H9 (cell line): ENCODE results near the gene ATP5MG. TPM values are rescaled to one million over a fixed set of nuclear protein-coding genes. Genes with fewer than 3 reads are reported as not detected.

Experiments used
- DNase-seq: peaks from one replicate; pipeline ENCODE4 v3.0.0-alpha.2; 2017
- H2AFZ ChIP-seq: one replicate; pipeline ENCODE4 v1.6.1; 2013; ENCODE audit warnings: mild to moderate bottlenecking, low read length, control low read depth, moderate library complexity
- H2AK5ac ChIP-seq: 2 replicates; pipeline ENCODE4 v1.6.1; 2013; ENCODE audit warnings: low read length, control low read depth, mixed read lengths; ENCODE audit not compliant: insufficient read length
- H2BK120ac ChIP-seq: one replicate; pipeline ENCODE4 v1.6.1; 2013; ENCODE audit warnings: low read depth, mild to moderate bottlenecking, low read length, control low read depth, inconsistent platforms; ENCODE audit not compliant: poor library complexity, severe bottlenecking
- H2BK12ac ChIP-seq: 2 replicates; pipeline ENCODE4 v1.6.1; 2013; ENCODE audit warnings: low read length, control low read depth, mixed read lengths, low read depth; ENCODE audit not compliant: insufficient read length
- H2BK15ac ChIP-seq: 2 replicates; pipeline ENCODE4 v1.6.1; 2013; ENCODE audit warnings: low read depth, low read length, control low read depth
- H2BK20ac ChIP-seq: one replicate; pipeline ENCODE4 v1.6.1; 2013; ENCODE audit warnings: low read depth, mild to moderate bottlenecking, low read length, control low read depth, inconsistent platforms; ENCODE audit not compliant: poor library complexity, severe bottlenecking
- H2BK5ac ChIP-seq: 2 replicates; pipeline ENCODE4 v1.6.1; 2013; ENCODE audit warnings: low read length, control low read depth, mixed read lengths; ENCODE audit not compliant: insufficient read length
- H3K14ac ChIP-seq: 2 replicates; pipeline ENCODE4 v1.6.1; 2013; ENCODE audit warnings: low read length, control low read depth; ENCODE audit not compliant: insufficient read depth
- H3K18ac ChIP-seq: 2 replicates; pipeline ENCODE4 v1.6.1; 2013; ENCODE audit warnings: low read depth, mild to moderate bottlenecking, mixed read lengths, low read length, control low read depth; ENCODE audit not compliant: insufficient read length
- H3K23ac ChIP-seq: 2 replicates; pipeline ENCODE4 v1.6.1; 2013; ENCODE audit warnings: low read length, control low read depth, mixed read lengths, low read depth; ENCODE audit not compliant: insufficient read length
- H3K23me2 ChIP-seq: 2 replicates; pipeline ENCODE4 v1.6.1; 2013; ENCODE audit warnings: low read depth, mild to moderate bottlenecking, mixed read lengths, low read length, control low read depth; ENCODE audit not compliant: insufficient read length, poor library complexity, severe bottlenecking
- H3K27ac ChIP-seq: 2 replicates; pipeline ENCODE4 v1.5.1; 2013; ENCODE audit warnings: low read length, control low read depth, mixed read lengths, low read depth; ENCODE audit not compliant: insufficient read length
- H3K27me3 ChIP-seq: 2 replicates; pipeline ENCODE4 v1.6.1; 2013; ENCODE audit warnings: low read length, control low read depth, inconsistent platforms; ENCODE audit not compliant: insufficient read depth
- H3K4ac ChIP-seq: 2 replicates; pipeline ENCODE4 v1.6.1; 2013; ENCODE audit warnings: low read depth, mild to moderate bottlenecking, control low read depth, inconsistent platforms, low read length, moderate library complexity
- H3K4me1 ChIP-seq: 2 replicates; pipeline ENCODE4 v1.6.1; 2013; ENCODE audit warnings: low read length, control low read depth, inconsistent platforms; ENCODE audit not compliant: insufficient read depth
- H3K4me2 ChIP-seq: 2 replicates; pipeline ENCODE4 v1.6.1; 2013; ENCODE audit warnings: low read length, control low read depth, mixed read lengths; ENCODE audit not compliant: insufficient read length, insufficient read depth
- H3K56ac ChIP-seq: 2 replicates; pipeline ENCODE4 v1.6.1; 2013; ENCODE audit warnings: low read depth, mild to moderate bottlenecking, mixed read lengths, low read length, control low read depth; ENCODE audit not compliant: insufficient read length
- H3K79me1 ChIP-seq: 2 replicates; pipeline ENCODE4 v1.6.1; 2013; ENCODE audit warnings: low read depth, mild to moderate bottlenecking, moderate library complexity, low read length, control low read depth, inconsistent platforms; ENCODE audit not compliant: insufficient read depth, poor library complexity, severe bottlenecking
- H3K79me2 ChIP-seq: 2 replicates; pipeline ENCODE4 v1.6.1; 2013; ENCODE audit warnings: low read length, control low read depth, inconsistent platforms; ENCODE audit not compliant: insufficient read depth
- H3K9ac ChIP-seq: 2 replicates; pipeline ENCODE4 v1.6.1; 2013; ENCODE audit warnings: low read length, control low read depth, mixed read lengths; ENCODE audit not compliant: insufficient read length; ENCODE audit errors: extremely low read depth
- H3K9me3 ChIP-seq: one replicate; pipeline ENCODE4 v1.6.1; 2013; ENCODE audit warnings: low read depth, low read length, inconsistent platforms; ENCODE audit not compliant: control insufficient read depth
- H3T11ph ChIP-seq: one replicate; pipeline ENCODE4 v1.6.1; 2013; ENCODE audit warnings: mild to moderate bottlenecking, low read length, control low read depth, inconsistent platforms
- H4K20me1 ChIP-seq: one replicate; pipeline ENCODE4 v1.6.1; 2013; ENCODE audit not compliant: control insufficient read depth, insufficient read length, insufficient read depth
- H4K5ac ChIP-seq: 2 replicates; pipeline ENCODE4 v1.6.1; 2013; ENCODE audit warnings: low read depth, mild to moderate bottlenecking, mixed read lengths, low read length, control low read depth; ENCODE audit not compliant: insufficient read length
- H4K8ac ChIP-seq: replicated peaks from 2 replicates; pipeline ENCODE4 v1.6.1; 2013; ENCODE audit warnings: low read length, control low read depth, mixed read lengths, low read depth; ENCODE audit not compliant: insufficient read length
- H4K91ac ChIP-seq: 2 replicates; pipeline ENCODE4 v1.6.1; 2013; ENCODE audit warnings: low read depth, mild to moderate bottlenecking, moderate library complexity, mixed read lengths, low read length, control low read depth; ENCODE audit not compliant: insufficient read length
- H3K27ac Mint-ChIP-seq, 3 experiments: 2 replicates in 2 of 3; 3 replicates in 1 of 3; pipeline ENCODE4 v1.8.0; 2020 to 2021; ENCODE audit warnings: mixed read lengths in 3 of 3, mild to moderate bottlenecking in 1 of 3, moderate library complexity in 1 of 3
- H3K27me3 Mint-ChIP-seq: 2 replicates; pipeline ENCODE4 v1.8.0; 2021; ENCODE audit warnings: low read depth, mild to moderate bottlenecking, moderate library complexity, mixed read lengths
- H3K36me3 Mint-ChIP-seq, 3 experiments: 2 replicates in 2 of 3; 3 replicates in 1 of 3; pipeline ENCODE4 v1.8.0; 2020 to 2021; ENCODE audit warnings: low read depth in 3 of 3, mixed read lengths in 3 of 3; ENCODE audit not compliant: insufficient read depth in 1 of 3
- H3K4me1 Mint-ChIP-seq, 2 experiments: 2 replicates each; pipeline ENCODE4 v1.8.0; 2020; ENCODE audit warnings: mixed read lengths in 2 of 2
- H3K4me3 Mint-ChIP-seq, 2 experiments: 2 replicates in 1 of 2; 3 replicates in 1 of 2; pipeline ENCODE4 v1.8.0; 2020 to 2021; ENCODE audit warnings: mild to moderate bottlenecking in 2 of 2, mixed read lengths in 2 of 2, moderate library complexity in 1 of 2
- H3K9me3 Mint-ChIP-seq, 2 experiments: 2 replicates in 1 of 2; 3 replicates in 1 of 2; pipeline ENCODE4 v1.8.0; 2020; ENCODE audit warnings: mild to moderate bottlenecking in 2 of 2, mixed read lengths in 2 of 2, moderate library complexity in 1 of 2
- WGBS: extraction: QIAGEN DNeasy Blood & Tissue Kit; methylation state at CpG from one replicate; pipeline ENCODE4 v1.1.7; 2013; ENCODE audit warnings: missing lambda C conversion rate, low lambda C conversion rate, mixed read lengths; ENCODE audit not compliant: insufficient read length; ENCODE audit errors: extremely low coverage; 5-methylcytosine and 5-hydroxymethylcytosine counted together
- total RNA-seq: library from RNA; stranded (reverse); gene quantifications from 2 replicates; pipeline ENCODE4 v1.2.1, GENCODE V29; 2021
- TF ChIP-seq, protein P1 (sequence below): fragments of 200-600 bp; sonication (generic); conservative IDR thresholded peaks from 3 replicates; pipeline ENCODE4 v1.8.0; 2021; ENCODE audit warnings: antibody characterized with exemption, mild to moderate bottlenecking

ATP5MG gene
- total RNA-seq, 1 experiment from 2014 or later, result 254 TPM

DNA sequence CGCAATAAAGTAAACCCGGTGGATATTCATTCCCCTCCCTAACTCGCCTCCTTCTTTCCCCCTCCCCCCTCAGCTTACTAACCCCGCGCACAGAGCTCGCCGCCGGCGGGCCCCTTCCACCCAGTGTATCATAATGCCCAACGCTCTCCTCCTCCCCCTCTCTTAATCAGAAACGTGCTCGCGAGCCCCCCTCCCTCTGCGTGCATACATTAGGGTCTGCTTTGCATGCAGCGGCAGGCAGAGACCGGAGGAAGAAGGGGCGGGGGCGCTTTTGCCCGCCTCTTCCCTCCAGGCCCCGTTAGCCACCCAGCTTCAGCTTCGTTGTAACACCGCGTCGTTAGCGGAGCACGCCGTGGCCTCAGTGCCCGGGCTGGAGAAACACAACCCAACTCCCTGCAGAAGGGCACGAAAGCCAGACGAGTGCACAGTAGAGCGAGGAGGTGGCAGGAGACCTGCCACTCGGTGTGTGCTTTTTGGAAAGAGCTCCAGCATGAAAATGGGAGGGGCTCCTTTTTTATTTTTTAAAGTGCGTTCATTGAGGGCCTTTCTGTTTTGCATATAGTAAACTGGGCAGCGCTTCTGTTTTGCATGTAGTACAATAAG lies 34.0 kb downstream of the ATP5MG start:
- Mint-ChIP-seq H3K4me3 (peak overlapping the region; percentile 82 to 94), H3K36me3 (peaks cover 3 to 16% (median 5%) of the 10 kb centered on the region in 3 experiments; a peak in 5 of 7 replicates), H3K27me3 (peaks cover 20% of the 10 kb centered on the region), H3K9me3 (no peaks in the 10 kb centered on the region), H3K27ac (peak overlapping the region; percentile 97 to 99 (median 98)), H3K4me1 (peaks cover 36 to 38% of the 10 kb centered on the region in 2 experiments)
- peaks cover 20% of the 10 kb centered on the region; the same call in 1 of the 2 replicates for H3K79me2 ChIP-seq
- H3K27ac ChIP-seq, result peak overlapping the region; percentile 38
- H2BK5ac ChIP-seq, result no peak overlapping the region
- no peak overlapping the region for H3K18ac ChIP-seq
- peaks cover 34% of the 10 kb centered on the region for H3K23me2 ChIP-seq
- no peak overlapping the region for H3K56ac ChIP-seq
- H4K20me1 ChIP-seq, result no peaks in the 10 kb centered on the region
- DNase-seq, result peak; percentile 93
- no peak overlapping the region for H3K23ac ChIP-seq
- H2BK15ac ChIP-seq, result no peak overlapping the region
- H2BK20ac ChIP-seq, result no peak overlapping the region
- H3K4me2 ChIP-seq, result peak overlapping the region; percentile 99
- no peak overlapping the region for H3T11ph ChIP-seq
- H2BK120ac ChIP-seq, result no peak overlapping the region
- H2AK5ac ChIP-seq, result no peak overlapping the region
- no peaks in the 10 kb centered on the region; the same call in 1 of the 2 replicates for H3K4me1 ChIP-seq
- no peak overlapping the region for H3K4ac ChIP-seq
- no peak overlapping the region for H2AFZ ChIP-seq
- TF ChIP-seq, protein P1, sequence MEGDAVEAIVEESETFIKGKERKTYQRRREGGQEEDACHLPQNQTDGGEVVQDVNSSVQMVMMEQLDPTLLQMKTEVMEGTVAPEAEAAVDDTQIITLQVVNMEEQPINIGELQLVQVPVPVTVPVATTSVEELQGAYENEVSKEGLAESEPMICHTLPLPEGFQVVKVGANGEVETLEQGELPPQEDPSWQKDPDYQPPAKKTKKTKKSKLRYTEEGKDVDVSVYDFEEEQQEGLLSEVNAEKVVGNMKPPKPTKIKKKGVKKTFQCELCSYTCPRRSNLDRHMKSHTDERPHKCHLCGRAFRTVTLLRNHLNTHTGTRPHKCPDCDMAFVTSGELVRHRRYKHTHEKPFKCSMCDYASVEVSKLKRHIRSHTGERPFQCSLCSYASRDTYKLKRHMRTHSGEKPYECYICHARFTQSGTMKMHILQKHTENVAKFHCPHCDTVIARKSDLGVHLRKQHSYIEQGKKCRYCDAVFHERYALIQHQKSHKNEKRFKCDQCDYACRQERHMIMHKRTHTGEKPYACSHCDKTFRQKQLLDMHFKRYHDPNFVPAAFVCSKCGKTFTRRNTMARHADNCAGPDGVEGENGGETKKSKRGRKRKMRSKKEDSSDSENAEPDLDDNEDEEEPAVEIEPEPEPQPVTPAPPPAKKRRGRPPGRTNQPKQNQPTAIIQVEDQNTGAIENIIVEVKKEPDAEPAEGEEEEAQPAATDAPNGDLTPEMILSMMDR, result no peak
- peak overlapping the region; percentile 9; the same call in 1 of the 2 replicates for H3K14ac ChIP-seq
- WGBS, result no CpG with 5 or more reads among the region's 34 CpGs
- no peaks in the 10 kb centered on the region for H3K79me1 ChIP-seq
- no peaks in the 10 kb centered on the region for H3K27me3 ChIP-seq
- H2BK12ac ChIP-seq, result no peak overlapping the region
- no peak overlapping the region for H4K5ac ChIP-seq
- no peak overlapping the region for H4K8ac ChIP-seq
- H3K9me3 ChIP-seq, result no peaks in the 10 kb centered on the region
- H3K9ac ChIP-seq, result peak overlapping the region; percentile 51
- H4K91ac ChIP-seq, result no peak overlapping the region
